ENCODE results near the gene MEMO1.
"Not testable (repeated sequence)": the region's sequence is repeated elsewhere in the genome, so short reads cannot be mapped to it uniquely, and the experiment has no call there.

The MEMO1 gene

GRCh38 chr2:32010670-32011484 lies at the start of gene MEMO1:
Gene MEMO1, minus strand, starts transcription at chr2:32011008. Its CDS starts 761 bp downstream, at chr2:32010247.
- DNase-seq (ENCODE audit: low spot score), result peak; percentile 91

- DNase-seq (ENCODE audit: low spot score), result no peak
Measured at GRCh38 chr2:32060266-32060665, 49.5 kb upstream of the MEMO1 start.

GRCh38 chr2:32058130-32058529 lies 47.3 kb upstream of the MEMO1 start:
- DNase-seq (ENCODE audit: low spot score), result no peak

GRCh38 chr2:32054583-32054982 lies 43.8 kb upstream of the MEMO1 start:
- not testable (repeated sequence) for DNase-seq (ENCODE audit: low spot score)

GRCh38 chr2:32051836-32052439 lies 41.1 kb upstream of the MEMO1 start:
- DNase-seq (ENCODE audit: low spot score), result no peak

- DNase-seq (ENCODE audit: low spot score), result no peak
Measured at GRCh38 chr2:32043561-32043960, 32.8 kb upstream of the MEMO1 start.

GRCh38 chr2:32039447-32040219 lies 28.8 kb upstream of the MEMO1 start, which contains the start of gene DPY30:
Gene DPY30, minus strand, starts transcription at chr2:32039805. Its CDS starts 349 bp downstream, at chr2:32039456.
- peak; percentile 96 for DNase-seq (ENCODE audit: low spot score)

- DNase-seq (ENCODE audit: low spot score), result not testable (repeated sequence)
Measured at GRCh38 chr2:32034198-32034887, 23.5 kb upstream of the MEMO1 start.

GRCh38 chr2:32018789-32019482 lies 8.1 kb upstream of the MEMO1 start:
- not testable (repeated sequence) for DNase-seq (ENCODE audit: low spot score)

- DNase-seq (ENCODE audit: low spot score), result no peak
Measured at GRCh38 chr2:32012872-32013271, 2.1 kb upstream of the MEMO1 start.

- no peak for DNase-seq (ENCODE audit: low spot score)
Measured at GRCh38 chr2:32011485-32011960, 715 bp upstream of the MEMO1 start.

GRCh38 chr2:32010280-32010669 lies 533 bp downstream of the MEMO1 start:
- DNase-seq (ENCODE audit: low spot score), result peak; percentile 21

- DNase-seq (ENCODE audit: low spot score), result peak; percentile 18
Measured at GRCh38 chr2:32009516-32010256, 1.1 kb downstream of the MEMO1 start.

GRCh38 chr2:32008805-32009515 lies 1.8 kb downstream of the MEMO1 start:
- DNase-seq (ENCODE audit: low spot score), result peak; percentile 25

GRCh38 chr2:32007121-32007391 lies 3.8 kb downstream of the MEMO1 start:
- no peak for DNase-seq (ENCODE audit: low spot score)

- DNase-seq (ENCODE audit: low spot score), result no peak
Measured at GRCh38 chr2:32005371-32005976, 5.3 kb downstream of the MEMO1 start.

GRCh38 chr2:32003791-32004190 lies 7.0 kb downstream of the MEMO1 start:
- DNase-seq (ENCODE audit: low spot score), result no peak

GRCh38 chr2:32002406-32002805 lies 8.4 kb downstream of the MEMO1 start:
- DNase-seq (ENCODE audit: low spot score), result no peak

GRCh38 chr2:31999438-31999837 lies 11.4 kb downstream of the MEMO1 start:
- no peak for DNase-seq (ENCODE audit: low spot score)

Data from cerebellar cortex (tissue), 1 donor.